Stimulated activated CD8-positive, alpha-beta memory T cell treated with anti-CD3 and anti-CD28 coated beads, Interleukin-4, amount 100 ng/mL, for 4 hours (primary cell): ENCODE results near the gene SMIM8.

ENCODE experiments used
- DNase-seq, 2 donors: peaks; one replicate each; pipeline ENCODE4 v3.0.0-alpha.2; 2020; ENCODE audit warnings: low read depth in 2 of 2, low spot score in 1 of 2

The SMIM8 gene

GRCh38 chr6:87333591-87334181 lies 11.3 kb downstream of the SMIM8 start:
- DNase-seq: no peak

GRCh38 chr6:87334683-87335082 lies 12.3 kb downstream of the SMIM8 start:
- no peak for DNase-seq

- DNase-seq: no peak
Measured at GRCh38 chr6:87336367-87336766, 14.0 kb downstream of the SMIM8 start.

GRCh38 chr6:87340230-87340629 lies 17.8 kb downstream of the SMIM8 start:
- DNase-seq: no peak

- no peak for DNase-seq
Measured at GRCh38 chr6:87341158-87341557, 18.8 kb downstream of the SMIM8 start.

- DNase-seq: no peak
Measured at GRCh38 chr6:87341899-87342298, 19.5 kb downstream of the SMIM8 start.

GRCh38 chr6:87342829-87343228 lies 20.4 kb downstream of the SMIM8 start:
- no peak for DNase-seq

- DNase-seq: no peak
Measured at GRCh38 chr6:87344731-87345130, 22.3 kb downstream of the SMIM8 start, which contains the start of gene C6orf163. Gene C6orf163, plus strand, starts transcription at chr6:87344813. Its CDS starts 287 bp downstream, at chr6:87345100.

- DNase-seq: no peak
Measured at GRCh38 chr6:87346700-87347099, 24.3 kb downstream of the SMIM8 start.

- no peak for DNase-seq
Measured at GRCh38 chr6:87349896-87350295, 27.5 kb downstream of the SMIM8 start.

- no peak for DNase-seq
Measured at GRCh38 chr6:87350516-87350915, 28.1 kb downstream of the SMIM8 start.

- no peak for DNase-seq
Measured at GRCh38 chr6:87351583-87351982, 29.2 kb downstream of the SMIM8 start.

GRCh38 chr6:87356181-87356580 lies 33.8 kb downstream of the SMIM8 start:
- no peak for DNase-seq

GRCh38 chr6:87357479-87358196 lies 35.2 kb downstream of the SMIM8 start:
- DNase-seq: no peak

- no peak for DNase-seq
Measured at GRCh38 chr6:87364602-87365252, 42.3 kb downstream of the SMIM8 start.

GRCh38 chr6:87366072-87366827 lies 43.9 kb downstream of the SMIM8 start:
- DNase-seq: no peak

- no peak for DNase-seq
Measured at GRCh38 chr6:87366899-87367298, 44.5 kb downstream of the SMIM8 start.

- DNase-seq: no peak
Measured at GRCh38 chr6:87373377-87373776, 51.0 kb downstream of the SMIM8 start.

GRCh38 chr6:87375315-87375714 lies 52.9 kb downstream of the SMIM8 start:
- no peak for DNase-seq

- DNase-seq: no peak
Measured at GRCh38 chr6:87376643-87377042, 54.3 kb downstream of the SMIM8 start.

- DNase-seq: no peak
Measured at GRCh38 chr6:87378947-87379346, 56.6 kb downstream of the SMIM8 start.

GRCh38 chr6:87382861-87383260 lies 60.5 kb downstream of the SMIM8 start:
- DNase-seq: no peak
